HL-60 (cell line): ENCODE measurements around the gene TBC1D14.

Experiments
- DNase-seq, 2 experiments: peaks; one replicate each; pipeline ENCODE4 v3.0.0-alpha.2; 2010 to 2020; ENCODE audit warnings: low read depth in 1 of 2, low spot score in 1 of 2
- H3K27ac ChIP-seq: fragments of 250-450 bp; sonication (Bioruptor Pico); replicated peaks from 2 replicates; pipeline ENCODE4 v1.5.1; 2020; ENCODE audit warnings: mild to moderate bottlenecking, moderate library complexity
- H3K27me3 ChIP-seq: fragments of 250-450 bp; sonication (Bioruptor Pico); 2 replicates; pipeline ENCODE4 v1.5.1; 2021; ENCODE audit warnings: mild to moderate bottlenecking, moderate library complexity; ENCODE audit not compliant: insufficient read depth, poor library complexity, severe bottlenecking
- H3K4me3 ChIP-seq: replicated peaks from 2 replicates; pipeline ENCODE4 v1.5.1; 2011; ENCODE audit warnings: mild to moderate bottlenecking, control low read depth, low read length; ENCODE audit not compliant: insufficient read depth
- CTCF ChIP-seq: IDR thresholded peaks from one replicate; pipeline ENCODE4 v1.5.1; 2011; ENCODE audit warnings: low read length, control low read depth, inconsistent platforms; ENCODE audit not compliant: insufficient read depth
- GABPA ChIP-seq: IDR thresholded peaks from 2 replicates; pipeline ENCODE4 v1.6.1; 2012; ENCODE audit warnings: low read depth
- POLR2AphosphoS5 ChIP-seq: IDR thresholded peaks from 2 replicates; pipeline ENCODE4 v1.6.1; 2012; ENCODE audit warnings: low read depth
- REST ChIP-seq: IDR thresholded peaks from 2 replicates; pipeline ENCODE4 v1.6.1; 2012; ENCODE audit warnings: low read depth; ENCODE audit not compliant: insufficient replicate concordance
- SPI1 ChIP-seq: IDR thresholded peaks from 2 replicates; pipeline ENCODE4 v1.6.1; 2012; ENCODE audit warnings: low read depth, mild to moderate bottlenecking, borderline replicate concordance

Gene TBC1D14

GRCh38 chr4:6920171-6920570, 10.5 kb downstream of the TBC1D14 start:
- TF ChIP-seq POLR2AphosphoS5: no peak
- no peak for TF ChIP-seq REST
- no peak for TF ChIP-seq SPI1
- no peak for TF ChIP-seq GABPA
- no peak for TF ChIP-seq CTCF
- no peaks in the 10 kb centered on the region for H3K27me3 ChIP-seq
- H3K4me3 ChIP-seq: no peak overlapping the region
- no peak for DNase-seq
- H3K27ac ChIP-seq: no peak overlapping the region

GRCh38 chr4:6923507-6923906, 13.9 kb downstream of the TBC1D14 start:
- no peak for DNase-seq
- TF ChIP-seq GABPA (no peak), POLR2AphosphoS5 (no peak), CTCF (no peak), SPI1 (no peak), REST (no peak)
- Histone ChIP-seq H3K27me3 (no peaks in the 10 kb centered on the region), H3K4me3 (no peak overlapping the region), H3K27ac (no peak overlapping the region)

- TF ChIP-seq GABPA (no peak), REST (no peak), SPI1 (no peak), CTCF (no peak), POLR2AphosphoS5 (no peak)
- H3K27me3 ChIP-seq: no peaks in the 10 kb centered on the region
- DNase-seq: no peak
- H3K27ac ChIP-seq: no peak overlapping the region
- no peak overlapping the region for H3K4me3 ChIP-seq
Measured at GRCh38 chr4:6924361-6924779, 14.7 kb downstream of the TBC1D14 start.
